Stimulated activated CD4-positive, alpha-beta T cell treated with anti-CD3 and anti-CD28 coated beads, TNF-alpha, amount 100 ng/mL, for 4 hours (primary cell): ENCODE measurements around the gene SECISBP2L.
"Not testable (repeated sequence)": the region's sequence is repeated elsewhere in the genome, so short reads cannot be mapped to it uniquely, and the experiment has no call there.

Experiments
- DNase-seq, 3 experiments: peaks; one replicate each; pipeline ENCODE4 v3.0.0-alpha.2; 2020; ENCODE audit warnings: low read depth in 3 of 3

SECISBP2L gene

DNA sequence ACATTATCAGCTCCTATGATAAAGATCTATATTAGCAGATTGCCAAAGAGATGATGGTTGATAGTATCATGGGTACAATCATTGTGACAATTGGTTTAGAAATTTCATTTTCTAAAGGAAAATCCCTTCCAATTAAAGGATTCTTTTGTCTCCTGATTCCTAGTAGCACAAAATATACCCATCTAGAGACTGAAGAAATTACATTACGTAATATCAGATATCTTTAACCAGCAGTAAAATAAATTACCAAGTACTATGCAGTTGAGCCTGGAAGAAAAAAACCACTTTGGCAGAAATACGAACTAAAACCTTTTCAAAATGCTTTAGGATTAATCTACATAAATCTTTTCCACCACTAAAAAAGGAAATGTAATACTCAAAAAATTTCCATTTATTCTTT lies 46.9 kb downstream of the SECISBP2L start:
- no peak for DNase-seq

DNA sequence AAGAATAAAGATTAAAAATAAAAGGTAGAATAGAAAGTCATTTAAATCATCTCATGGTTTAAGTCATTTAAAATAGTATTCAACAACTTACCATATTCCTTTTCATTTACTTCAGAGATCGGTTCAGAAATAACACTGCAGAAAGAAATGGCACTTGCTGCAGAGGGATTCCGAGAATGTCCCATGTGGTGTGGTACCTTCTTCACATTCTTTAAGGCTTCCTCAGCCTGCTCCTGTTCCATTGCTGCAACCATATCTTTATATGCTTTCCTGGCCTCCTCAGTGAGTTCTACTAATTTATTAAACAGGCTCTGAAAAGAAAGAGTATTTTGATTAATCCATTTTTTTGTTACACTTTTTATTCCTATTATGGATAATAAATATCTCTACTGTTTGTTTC lies 50.0 kb downstream of the SECISBP2L start:
- no peak for DNase-seq

DNA sequence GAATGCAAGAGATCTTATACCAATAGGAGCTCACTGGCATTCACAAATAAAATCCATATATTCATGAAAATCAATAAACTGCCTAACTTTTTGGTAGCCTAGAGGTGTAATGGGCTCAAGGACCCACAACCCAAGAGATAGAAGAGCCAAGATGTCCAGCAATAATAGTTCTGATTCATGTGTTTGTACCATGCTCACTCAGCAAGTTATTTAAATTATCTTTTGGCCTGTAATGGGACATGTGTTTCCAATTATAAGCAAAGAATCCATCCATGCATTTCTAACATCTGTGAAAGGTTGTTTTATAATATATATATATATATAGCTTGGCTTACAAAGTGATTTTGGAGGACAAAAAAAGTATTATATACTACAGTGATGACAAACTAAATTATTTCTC lies 52.9 kb downstream of the SECISBP2L start:
- DNase-seq = no peak

DNA sequence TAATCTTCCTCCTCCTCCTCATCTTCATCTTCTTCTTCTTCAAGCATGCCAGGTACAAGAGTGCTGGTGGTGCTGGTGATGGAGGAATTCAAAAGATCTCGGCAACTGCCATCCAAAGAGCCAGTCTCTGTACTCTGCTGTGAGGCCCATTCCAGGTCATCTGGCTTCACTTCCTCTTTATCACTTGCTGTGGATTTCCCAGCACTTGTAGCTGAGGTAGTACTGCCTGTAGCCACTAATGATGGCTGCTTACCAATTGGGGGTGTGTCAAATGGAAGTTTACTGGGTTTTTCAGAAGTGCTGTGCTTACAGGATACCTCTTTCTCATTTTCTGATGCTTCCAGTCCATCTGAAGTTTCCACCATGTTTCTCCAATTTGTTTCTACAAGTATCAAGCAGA lies 53.7 kb downstream of the SECISBP2L start:
- no peak for DNase-seq

DNA sequence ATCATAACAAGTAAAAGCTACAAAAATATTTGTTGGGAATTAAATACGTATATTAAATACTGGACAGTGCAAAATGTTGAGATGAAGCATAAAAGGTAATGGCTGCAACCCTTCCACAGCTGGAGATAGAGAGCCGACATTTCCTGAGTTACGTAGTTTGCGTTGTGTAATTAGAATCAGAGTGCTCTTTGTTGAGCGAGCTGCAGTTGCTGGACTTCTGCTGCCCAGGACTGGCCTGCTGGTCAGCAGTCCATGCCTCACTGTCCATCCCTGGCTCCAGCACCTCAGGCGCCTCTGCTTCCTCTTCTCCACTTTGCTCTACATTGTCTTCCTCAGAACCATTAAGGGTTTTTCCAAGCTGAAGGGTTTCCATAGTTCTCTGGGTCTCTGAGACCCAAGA lies 54.1 kb downstream of the SECISBP2L start:
- DNase-seq = no peak

DNA sequence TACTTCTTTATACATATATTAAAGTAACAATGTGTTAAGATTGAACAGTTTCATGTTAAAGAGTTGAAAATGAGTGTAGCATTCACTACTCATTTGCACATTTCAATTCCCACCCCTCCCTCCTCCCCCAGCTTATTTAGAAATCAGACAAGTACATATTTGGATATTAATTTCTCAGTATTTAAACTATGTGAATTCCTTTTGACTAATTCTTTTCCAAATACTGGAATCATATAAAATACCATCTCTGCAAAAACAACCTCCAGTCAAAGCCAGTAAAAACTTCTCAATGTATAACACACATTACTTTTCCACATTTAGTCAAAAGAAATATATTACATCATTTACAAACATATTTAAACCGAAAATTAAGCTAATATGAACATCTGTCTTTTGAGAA lies 57.1 kb downstream of the SECISBP2L start:
- DNase-seq = no peak

DNA sequence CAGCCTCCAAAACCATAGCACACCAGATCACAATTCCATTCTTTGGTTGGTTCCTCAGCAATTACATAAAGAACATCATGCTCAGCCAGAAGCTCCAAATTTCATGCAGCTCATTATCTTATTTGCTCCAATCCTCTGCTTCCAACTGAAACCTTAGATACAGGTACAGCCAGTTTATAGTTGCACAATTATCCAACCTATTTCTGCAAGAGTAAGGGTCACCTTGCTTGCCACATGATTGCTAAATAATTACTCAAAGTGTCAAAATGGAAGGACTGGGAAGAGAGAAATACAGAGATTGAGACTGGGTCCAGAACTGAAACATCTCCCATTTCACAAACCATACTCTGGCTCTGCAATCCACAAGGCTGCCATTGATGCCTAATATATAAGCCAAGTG lies 59.1 kb downstream of the SECISBP2L start:
- DNase-seq = no peak

DNA sequence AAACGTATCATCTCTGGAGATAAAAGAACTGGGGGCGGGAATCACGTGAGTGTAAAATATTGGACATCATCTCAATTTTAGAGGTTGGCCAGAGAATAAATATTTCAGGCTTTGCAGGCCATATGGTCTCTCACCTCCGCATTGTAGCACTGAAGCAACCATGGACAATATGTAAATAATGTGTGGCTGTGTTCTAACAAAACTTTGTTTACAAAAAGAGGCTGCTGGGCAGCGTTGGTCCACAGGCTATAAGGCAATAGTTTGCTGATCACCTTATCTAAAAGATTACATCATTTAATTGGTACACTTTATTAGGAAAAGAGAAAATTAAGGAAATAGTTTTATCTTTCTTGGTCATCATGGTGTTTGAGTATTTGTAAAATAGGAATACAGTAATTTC lies 60.0 kb downstream of the SECISBP2L start:
- no peak for DNase-seq

DNA sequence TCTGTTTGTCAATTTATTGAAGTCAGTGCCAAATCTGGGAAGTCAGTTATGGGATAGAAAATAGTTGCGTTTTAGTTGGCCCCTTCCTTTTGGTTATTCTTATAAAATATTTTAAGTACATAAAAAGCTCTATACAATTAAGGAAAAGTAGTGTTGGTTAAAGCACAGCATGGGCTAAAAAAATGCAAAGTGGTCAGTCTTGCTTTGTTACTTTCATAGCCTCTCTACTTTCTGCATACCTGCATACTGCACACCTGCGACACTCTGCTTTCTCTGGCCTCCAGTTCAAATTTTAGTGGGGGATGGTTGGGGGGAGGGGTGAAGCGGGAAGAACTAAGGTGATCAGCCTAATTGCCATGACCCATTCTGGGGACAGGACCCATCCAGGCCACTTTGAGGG lies 60.7 kb downstream of the SECISBP2L start:
- DNase-seq = no peak

DNA sequence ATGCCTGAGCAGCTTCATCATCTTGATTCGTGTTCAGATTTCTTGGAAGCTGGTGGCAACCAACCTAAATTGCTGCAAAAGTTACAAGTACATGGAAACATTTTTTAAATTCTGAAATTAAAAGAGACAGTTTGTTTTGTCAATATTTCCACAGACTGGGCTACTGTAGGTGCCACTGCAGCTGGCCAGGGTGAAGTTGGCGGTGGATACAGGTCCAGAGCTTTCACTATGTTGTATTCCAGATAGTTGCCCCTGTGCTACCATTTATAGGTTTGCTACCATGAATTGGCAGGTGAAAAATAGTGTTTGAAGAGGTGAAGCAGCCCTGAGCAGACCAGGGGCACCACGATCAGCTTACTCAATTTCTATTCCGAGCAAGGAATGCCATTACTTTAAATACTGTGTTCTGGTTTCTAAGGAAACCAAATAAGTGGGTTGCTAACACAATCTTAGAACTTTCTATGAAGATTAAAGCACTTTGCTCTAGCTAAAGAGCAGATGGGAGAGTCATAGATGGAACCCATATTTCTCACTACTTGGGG lies 61.4 kb downstream of the SECISBP2L start:
- no peak for DNase-seq

DNA sequence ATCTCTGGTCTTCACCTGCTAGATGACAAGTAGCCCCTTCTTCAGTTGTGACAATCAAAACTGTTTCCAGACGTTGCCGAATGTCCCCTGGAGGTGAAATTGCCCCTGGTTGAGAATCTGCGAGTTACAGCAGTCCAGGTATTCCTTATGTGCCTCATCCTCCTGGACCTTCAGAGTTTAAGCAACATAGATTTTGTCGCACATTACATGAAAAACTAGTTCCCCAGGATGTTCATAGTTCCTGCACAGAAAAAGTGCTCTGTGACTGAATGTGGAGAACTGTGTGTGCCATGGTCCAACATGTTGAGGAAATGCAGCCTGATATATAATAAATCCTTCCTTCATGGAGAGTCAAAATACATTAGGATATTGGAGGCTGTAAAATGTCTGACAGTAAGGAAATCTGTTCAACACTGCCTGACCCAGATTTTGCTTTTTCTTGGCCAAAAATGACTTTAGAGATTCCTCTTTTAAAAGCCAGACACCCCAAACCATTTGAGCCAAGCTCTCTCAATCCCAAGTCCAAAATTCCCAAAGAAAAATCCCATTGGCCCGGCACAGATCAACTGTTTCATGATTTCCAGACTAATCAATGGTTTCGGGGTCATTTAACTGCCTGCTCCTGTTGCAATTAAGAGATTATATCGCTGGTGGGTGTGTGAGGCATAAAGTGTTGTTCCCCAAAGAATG lies 62.1 kb downstream of the SECISBP2L start:
- no peak for DNase-seq

DNA sequence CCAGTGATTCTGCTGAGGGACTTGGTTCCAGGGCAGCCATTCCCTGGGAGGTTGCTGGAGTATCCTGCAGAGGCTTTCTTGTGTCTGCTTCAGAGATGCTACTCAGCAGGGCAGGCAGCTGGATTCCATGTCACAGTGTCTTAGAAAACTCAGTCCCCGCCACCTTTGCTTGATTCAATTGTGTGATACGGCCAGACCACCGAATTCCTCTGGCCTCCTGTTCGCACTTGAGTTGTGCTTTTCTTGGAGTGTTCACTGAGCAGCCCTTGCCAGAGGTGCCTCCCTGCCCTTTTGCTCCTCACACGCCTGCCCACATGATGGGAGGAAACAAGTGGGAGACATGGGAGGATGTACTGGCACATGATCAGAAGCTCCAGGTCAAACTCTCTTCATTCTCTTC lies 62.9 kb downstream of the SECISBP2L start:
- DNase-seq = no peak

DNA sequence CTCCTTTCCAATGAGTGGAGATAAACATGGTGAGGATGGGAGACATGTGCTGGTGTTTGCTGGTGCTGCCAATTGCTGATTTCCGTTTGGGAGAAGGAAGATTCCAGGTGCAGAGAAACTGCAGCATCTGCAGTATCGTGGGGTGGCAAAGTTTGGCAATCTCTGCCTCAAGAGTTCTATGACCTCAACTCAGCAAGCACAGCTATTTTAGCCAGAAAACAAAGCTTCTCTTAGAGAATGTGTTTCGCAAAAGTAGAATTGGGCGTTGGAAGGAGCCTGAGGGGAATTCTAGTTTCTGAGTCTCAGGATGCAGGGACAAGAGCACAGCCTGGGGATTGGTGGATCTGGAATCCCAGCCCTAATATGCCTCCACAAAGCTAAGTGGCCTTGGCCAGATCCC lies 64.3 kb downstream of the SECISBP2L start:
- DNase-seq = no peak

DNA sequence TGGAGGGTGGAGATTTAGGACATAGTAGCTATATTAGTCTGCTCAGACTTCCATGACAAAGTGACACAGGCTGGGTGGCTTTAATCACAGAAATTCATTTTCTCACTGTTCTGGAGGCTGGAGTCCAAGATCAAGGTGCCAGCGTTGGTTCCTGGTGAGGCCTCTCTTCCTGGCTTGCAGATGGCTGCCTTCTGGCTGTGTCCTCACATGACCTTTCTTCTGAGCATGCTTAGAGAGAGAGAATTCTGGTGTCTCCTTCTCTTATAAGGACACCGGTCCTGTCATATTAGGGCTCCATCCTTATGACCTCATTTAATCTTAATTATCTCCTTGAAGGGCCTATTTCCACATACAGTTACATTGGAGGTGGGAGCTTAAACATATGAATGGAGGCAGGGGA lies 67.6 kb downstream of the SECISBP2L start:
- no peak for DNase-seq

DNA sequence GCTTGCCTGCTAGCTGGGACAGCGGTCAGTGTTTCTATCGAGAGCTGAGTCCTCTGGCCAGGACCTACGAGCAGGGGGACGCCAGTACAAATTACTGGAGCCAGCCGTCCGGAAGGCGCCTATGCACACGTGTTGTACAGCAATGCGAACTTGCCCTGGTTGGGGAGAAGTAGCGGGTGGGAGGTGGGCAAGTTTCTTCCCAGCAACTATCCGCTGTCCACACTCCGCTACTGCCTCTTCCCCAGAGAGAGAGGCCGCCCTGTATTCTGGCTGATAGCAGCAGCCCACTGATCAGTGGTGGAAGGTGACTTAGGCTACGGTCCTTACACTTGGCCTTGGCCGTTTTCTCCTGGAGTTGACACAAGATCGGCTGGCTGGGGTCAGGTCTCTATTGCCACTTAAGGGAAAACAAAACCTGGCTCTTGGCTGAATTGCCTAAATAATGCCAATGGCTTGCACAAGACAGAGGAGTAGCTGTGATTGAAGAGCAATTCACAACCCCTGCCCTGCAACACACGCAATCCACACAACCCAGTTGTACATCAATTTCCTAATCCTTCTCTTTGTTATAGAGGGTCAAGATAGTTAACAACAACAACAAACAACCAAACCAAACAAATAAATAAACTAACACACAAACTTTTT lies 69.7 kb downstream of the SECISBP2L start:
- DNase-seq = no peak

DNA sequence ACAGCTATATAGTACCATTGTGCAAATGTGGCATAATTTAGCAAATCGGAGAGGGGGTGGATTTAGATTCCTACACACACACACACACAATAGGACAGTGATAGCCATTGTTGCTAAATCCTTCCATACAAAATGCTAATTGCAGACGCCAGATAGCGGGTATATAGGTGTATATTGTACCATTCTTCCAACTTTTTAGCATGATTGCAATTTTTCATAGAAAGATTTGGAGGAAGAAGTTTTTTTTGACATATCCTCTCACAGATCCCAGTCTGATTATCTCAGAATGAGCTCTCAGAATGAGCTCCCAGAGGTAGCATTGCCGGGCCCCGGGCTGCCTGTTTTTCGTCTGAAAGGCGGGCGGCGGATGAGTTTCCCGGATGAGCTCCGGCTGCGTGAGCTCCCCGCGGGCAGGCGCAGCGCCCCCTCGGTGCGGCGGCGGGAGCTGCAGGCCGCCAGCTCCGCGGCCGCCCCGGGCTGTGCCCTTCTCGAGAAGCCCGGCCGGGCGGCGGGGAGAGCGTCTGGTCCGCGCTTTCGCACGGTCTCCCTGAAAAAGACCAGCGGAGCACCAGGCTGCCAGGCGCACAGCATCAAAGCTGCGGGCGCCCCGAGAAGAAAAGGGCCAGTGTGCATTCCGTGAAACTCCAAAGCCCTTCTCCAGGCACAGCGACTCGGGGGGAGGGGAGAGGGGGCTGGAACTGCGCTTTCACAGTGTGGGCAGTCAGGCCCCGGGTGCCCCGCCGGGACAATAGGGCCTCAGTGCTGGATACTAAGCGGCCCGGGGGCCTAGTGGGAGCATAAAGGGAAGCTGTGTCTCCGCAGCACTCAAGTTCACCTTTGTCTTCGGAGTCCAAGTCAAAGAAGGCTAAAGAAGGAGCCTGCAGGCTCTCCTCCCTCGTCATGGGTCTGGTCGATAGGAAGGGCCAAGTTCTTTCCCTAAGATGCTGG lies 70.5 kb downstream of the SECISBP2L start:
- peak; percentile 36 to 55 (median 46) for DNase-seq

DNA sequence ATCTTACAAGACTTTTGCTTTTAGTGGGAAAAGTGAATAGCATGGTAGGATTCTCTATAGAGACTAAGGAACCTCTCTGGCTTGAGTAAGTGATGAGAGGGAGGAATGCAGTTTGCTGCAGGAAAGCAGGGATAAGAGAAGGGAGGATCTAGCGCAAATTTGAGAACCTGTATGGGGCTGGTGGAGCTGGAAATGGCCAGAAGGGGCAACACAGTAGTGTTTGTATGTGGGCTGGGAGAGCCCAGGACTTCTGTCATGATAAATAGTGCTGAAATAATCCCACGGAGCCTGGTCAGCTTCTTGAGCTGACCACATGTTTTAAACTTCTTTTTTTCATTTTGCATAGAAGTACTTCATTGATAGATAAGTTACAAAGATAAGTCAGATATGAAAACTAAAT lies 71.4 kb downstream of the SECISBP2L start:
- no peak for DNase-seq

DNA sequence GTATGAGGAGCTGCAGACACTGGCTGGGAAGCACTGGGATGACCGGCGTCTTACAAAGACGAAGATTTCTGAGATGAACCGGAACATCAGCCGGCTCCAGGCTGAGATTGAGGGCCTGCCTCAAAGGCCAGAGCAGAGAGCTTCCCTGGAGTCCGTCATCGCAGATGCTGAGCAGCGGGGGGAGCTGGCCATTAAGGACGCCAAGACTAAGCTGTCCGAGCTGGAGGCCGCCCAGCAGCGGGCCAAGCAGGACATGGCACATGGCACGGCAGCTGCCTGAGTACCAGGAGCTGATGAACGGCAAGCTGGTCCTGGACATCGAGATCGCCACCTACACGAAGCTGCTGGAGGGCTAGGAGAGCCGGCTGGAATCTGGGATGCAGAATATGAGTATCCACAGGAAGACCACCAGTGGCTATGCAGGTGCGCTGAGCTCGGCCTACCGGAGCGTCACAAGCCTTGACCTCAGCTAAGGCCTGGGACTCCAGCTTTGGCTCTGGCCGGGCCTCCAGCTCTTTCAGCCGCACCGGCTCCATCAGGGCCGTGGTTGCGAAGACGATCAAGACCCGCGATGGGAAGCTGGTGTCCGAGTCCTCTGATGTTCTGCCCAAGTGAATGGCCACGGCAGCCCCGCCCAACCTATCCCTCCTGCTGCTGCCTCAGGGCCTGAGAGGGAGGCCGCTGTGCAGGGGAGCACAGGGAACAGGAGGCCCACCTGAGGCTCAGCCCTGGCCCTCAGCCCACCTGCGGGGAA lies 73.3 kb downstream of the SECISBP2L start:
- DNase-seq = no peak

DNA sequence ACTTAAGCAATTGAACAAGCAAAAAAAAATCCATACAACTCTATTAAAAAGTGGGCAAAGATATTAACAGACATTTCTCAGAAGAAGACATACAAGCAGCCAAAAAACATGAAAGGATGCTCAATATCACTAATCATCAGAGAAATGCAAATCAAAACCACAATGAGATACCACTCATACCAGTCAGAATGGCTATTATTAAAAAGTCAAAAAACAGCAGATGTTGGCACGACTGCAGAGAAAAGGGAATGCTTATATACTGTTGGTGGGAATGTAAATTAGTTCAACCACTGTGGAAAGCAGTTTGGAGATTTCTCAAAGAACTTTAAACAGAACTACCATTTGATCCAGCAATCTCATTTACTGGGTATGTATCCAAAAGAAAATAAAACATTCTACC lies 75.3 kb downstream of the SECISBP2L start:
- not testable (repeated sequence) for DNase-seq

DNA sequence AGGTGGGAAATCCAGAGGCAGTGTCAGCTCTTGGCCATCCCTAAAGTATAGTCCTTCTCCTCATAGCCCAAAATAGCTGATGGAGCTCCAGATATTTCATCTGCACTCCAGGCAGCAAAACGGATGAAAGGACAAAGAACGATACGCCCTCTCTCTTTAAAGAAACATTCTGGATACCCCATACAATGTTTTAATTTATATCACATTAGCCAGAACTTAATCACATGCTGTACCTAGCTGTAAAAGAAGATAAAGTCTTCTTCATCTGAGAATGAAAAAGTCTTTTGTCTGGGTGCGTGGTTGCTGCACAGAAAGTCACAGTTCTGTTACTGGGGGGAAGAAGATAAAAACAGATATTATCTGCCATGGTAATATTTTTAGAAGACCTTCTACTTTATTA lies 78.2 kb downstream of the SECISBP2L start:
- no peak for DNase-seq

DNA sequence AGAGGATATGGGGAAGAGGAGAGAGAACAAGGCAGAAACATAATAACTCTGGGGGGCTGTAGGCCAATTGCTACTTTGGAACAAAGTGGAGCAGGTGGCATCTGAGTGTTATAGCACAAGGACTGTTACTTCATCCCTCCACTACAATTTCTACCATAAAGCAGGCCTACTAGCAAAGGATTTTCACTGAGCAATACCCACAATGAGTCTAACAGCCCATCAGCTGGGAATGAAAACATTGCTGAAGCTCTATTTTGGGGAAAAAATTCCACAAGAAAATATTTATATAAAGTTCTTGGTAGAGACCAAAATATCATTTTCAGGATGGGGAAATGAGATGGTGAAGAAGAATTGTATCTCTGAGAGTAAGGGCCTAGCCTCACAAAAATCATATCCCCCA lies 78.9 kb downstream of the SECISBP2L start:
- no peak for DNase-seq
